ENCODE results near the gene ANKRD1. TPM values are rescaled to one million over a fixed set of nuclear protein-coding genes. Genes with fewer than 3 reads are reported as not detected.

Gene ANKRD1
- total and polyA plus RNA-seq, 12 donors: 1,390 to 8,287 (median 4,440) TPM

GRCh38 chr10:90917238-90917967 is 3.5 kb downstream of the ANKRD1 start:
- Histone ChIP-seq H3K36me3 (peaks cover 0 to 51% (median 0%) of the 10 kb centered on the region in 9 donors), H3K27ac (peak overlapping the region; percentile 9 to 91 (median 86)), H3K4me1 (peaks cover 0 to 4% (median 0%) of the 10 kb centered on the region in 9 donors), H3K27me3 (no peaks in the 10 kb centered on the region), H3K4me3 (peak overlapping the region in 9 of 10 donors; percentile 35 to 61 (median 49)), H3K9me3 (no peaks in the 10 kb centered on the region)
- intact Hi-C loops (cut with DNase I): loop anchor here in 2 of 10 donors (2.0 to 10.0 kb wide), 2 partner anchors 329 to 337 kb away; no protein-coding TSS in a partner anchor
- ATAC-seq: no peak
- TF ChIP-seq, protein P1, sequence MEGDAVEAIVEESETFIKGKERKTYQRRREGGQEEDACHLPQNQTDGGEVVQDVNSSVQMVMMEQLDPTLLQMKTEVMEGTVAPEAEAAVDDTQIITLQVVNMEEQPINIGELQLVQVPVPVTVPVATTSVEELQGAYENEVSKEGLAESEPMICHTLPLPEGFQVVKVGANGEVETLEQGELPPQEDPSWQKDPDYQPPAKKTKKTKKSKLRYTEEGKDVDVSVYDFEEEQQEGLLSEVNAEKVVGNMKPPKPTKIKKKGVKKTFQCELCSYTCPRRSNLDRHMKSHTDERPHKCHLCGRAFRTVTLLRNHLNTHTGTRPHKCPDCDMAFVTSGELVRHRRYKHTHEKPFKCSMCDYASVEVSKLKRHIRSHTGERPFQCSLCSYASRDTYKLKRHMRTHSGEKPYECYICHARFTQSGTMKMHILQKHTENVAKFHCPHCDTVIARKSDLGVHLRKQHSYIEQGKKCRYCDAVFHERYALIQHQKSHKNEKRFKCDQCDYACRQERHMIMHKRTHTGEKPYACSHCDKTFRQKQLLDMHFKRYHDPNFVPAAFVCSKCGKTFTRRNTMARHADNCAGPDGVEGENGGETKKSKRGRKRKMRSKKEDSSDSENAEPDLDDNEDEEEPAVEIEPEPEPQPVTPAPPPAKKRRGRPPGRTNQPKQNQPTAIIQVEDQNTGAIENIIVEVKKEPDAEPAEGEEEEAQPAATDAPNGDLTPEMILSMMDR (IDR thresholded peaks at IDR 0.05): no peak
- WGBS, 2 donors: 38 to 54% methylated on average over 8 of the region's 8 CpGs
- no peak for DNase-seq

GRCh38 chr10:90916392-90917237 is 4.3 kb downstream of the ANKRD1 start:
- ATAC-seq (peak in 1 of 8 donors; percentile 2), DNase-seq (no peak)
- Histone ChIP-seq H3K9me3 (no peaks in the 10 kb centered on the region), H3K27me3 (no peaks in the 10 kb centered on the region), H3K4me1 (peaks cover 0 to 7% (median 0%) of the 10 kb centered on the region in 9 donors), H3K36me3 (peaks cover 0 to 53% (median 0%) of the 10 kb centered on the region in 9 donors), H3K27ac (peak overlapping the region in 9 of 10 donors; percentile 9 to 91 (median 86)), H3K4me3 (peak overlapping the region in 9 of 10 donors; percentile 35 to 61 (median 49))
- TF ChIP-seq, protein P1 (IDR thresholded peaks at IDR 0.05): no peak
- WGBS, 2 donors: 57 to 62% methylated on average over 6 of the region's 6 CpGs
- intact Hi-C loops (cut with DNase I): loop anchor here in 2 of 10 donors (2.0 to 10.0 kb wide), 2 partner anchors 330 to 338 kb away; no protein-coding TSS in a partner anchor

- H3K4me1 ChIP-seq: peaks cover 0 to 9% (median 0%) of the 10 kb centered on the region in 9 donors
- peaks cover 0 to 53% (median 0%) of the 10 kb centered on the region in 9 donors for H3K36me3 ChIP-seq
- DNase-seq (no peak), ATAC-seq (peak in 5 of 8 donors; percentile 2 to 25 (median 2))
- H3K9me3 ChIP-seq: no peaks in the 10 kb centered on the region
- H3K4me3 ChIP-seq: peak overlapping the region in 4 of 10 donors; percentile 9 to 23 (median 16)
- intact Hi-C loops (cut with DNase I): loop anchor here in 3 of 10 donors (2.0 to 10.0 kb wide), 3 partner anchors 53 to 339 kb away; no protein-coding TSS in a partner anchor
- TF ChIP-seq, protein P1 (IDR thresholded peaks at IDR 0.05): no peak
- peak overlapping the region in 5 of 10 donors; percentile 43 to 91 (median 86) for H3K27ac ChIP-seq
- WGBS, 2 donors: 50 to 51% methylated on average over 10 to 11 of the region's 11 CpGs
- no peaks in the 10 kb centered on the region for H3K27me3 ChIP-seq
These were observed 5.2 kb downstream of the ANKRD1 start for GRCh38 chr10:90915766-90916075.
